Amygdala (tissue), 56 donors: ENCODE data around the gene SLCO2A1.

Experiments
- DNase-seq, 56 donors: peaks; one replicate each; lab custom pipeline; 2025; lab: John Stamatoyannopoulos, UW

The SLCO2A1 gene

GRCh38 chr3:134036291-134036690, 6.6 kb upstream of the SLCO2A1 start:
- DNase-seq = no peak

GRCh38 chr3:134035836-134036235, 6.1 kb upstream of the SLCO2A1 start:
- no peak for DNase-seq

- DNase-seq = no peak
Observed at GRCh38 chr3:134034005-134034785, 4.5 kb upstream of the SLCO2A1 start.

GRCh38 chr3:134033315-134033996, 3.7 kb upstream of the SLCO2A1 start:
- DNase-seq = no peak

- no peak for DNase-seq
Observed at GRCh38 chr3:134031348-134031915, 1.7 kb upstream of the SLCO2A1 start.

GRCh38 chr3:134030379-134031347, 938 bp upstream of the SLCO2A1 start:
- DNase-seq = peak in 2 of 56 donors; percentile 5 to 49

GRCh38 chr3:134029256-134029733, 430 bp downstream of the SLCO2A1 start:
- DNase-seq = no peak

- DNase-seq = no peak
Observed at GRCh38 chr3:134028486-134029255, 1.1 kb downstream of the SLCO2A1 start.

- DNase-seq = no peak
Observed at GRCh38 chr3:134027631-134028030, 2.1 kb downstream of the SLCO2A1 start.

GRCh38 chr3:134020135-134020680, 9.5 kb downstream of the SLCO2A1 start:
- no peak for DNase-seq

- no peak for DNase-seq
Observed at GRCh38 chr3:134018850-134019249, 10.9 kb downstream of the SLCO2A1 start.

- no peak for DNase-seq
Observed at GRCh38 chr3:134018406-134018805, 11.3 kb downstream of the SLCO2A1 start.

GRCh38 chr3:134017490-134017889, 12.2 kb downstream of the SLCO2A1 start:
- DNase-seq = no peak

GRCh38 chr3:134014270-134014669, 15.5 kb downstream of the SLCO2A1 start:
- DNase-seq = no peak

GRCh38 chr3:134013280-134013679, 16.4 kb downstream of the SLCO2A1 start:
- no peak for DNase-seq

GRCh38 chr3:134009345-134010000, 20.3 kb downstream of the SLCO2A1 start:
- DNase-seq = no peak

GRCh38 chr3:134008630-134009156, 21.0 kb downstream of the SLCO2A1 start:
- no peak for DNase-seq

GRCh38 chr3:134007819-134008218, 21.9 kb downstream of the SLCO2A1 start:
- no peak for DNase-seq
